Kidney (tissue), 14 donors: ENCODE data around the gene CXorf38. TPM values are rescaled to one million over a fixed set of nuclear protein-coding genes. Genes with fewer than 3 reads are reported as not detected.

Experiments used
- DNase-seq, 5 donors: peaks; one replicate each; pipeline ENCODE4 v3.0.0-alpha.2; 2013 to 2020
- FAIRE-seq: peaks from 2 replicates; lab custom pipeline; 2012; peaks lifted over from hg19 to GRCh38; lab: Jason Lieb, UNC
- H3K27ac ChIP-seq, 2 donors: one replicate each; pipeline ENCODE4 v1.7.0; 2013; ENCODE audit warnings: low read depth in 2 of 2, low read length in 2 of 2, inconsistent platforms in 1 of 2
- H3K27me3 ChIP-seq: one replicate; pipeline ENCODE4 v1.7.1; 2013; ENCODE audit warnings: low read length, inconsistent platforms; ENCODE audit not compliant: control insufficient read depth, insufficient read depth
- H3K36me3 ChIP-seq, 3 donors: one replicate each; pipeline versions ENCODE4 v1.7.0 to v1.7.1; 2013; ENCODE audit warnings: low read length in 3 of 3, control low read depth in 1 of 3, inconsistent platforms in 1 of 3; ENCODE audit not compliant: insufficient read depth in 3 of 3, control insufficient read depth in 2 of 3
- H3K4me1 ChIP-seq, 3 donors: one replicate each; pipeline versions ENCODE4 v1.7.0 to v1.7.1; 2013; ENCODE audit warnings: low read length in 3 of 3, inconsistent platforms in 1 of 3, low read depth in 1 of 3; ENCODE audit not compliant: control insufficient read depth in 2 of 3, insufficient read depth in 2 of 3
- H3K4me3 ChIP-seq, 3 donors: one replicate each; pipeline versions ENCODE4 v1.7.0 to v1.8.1; 2013; ENCODE audit warnings: low read length in 3 of 3, control low read depth in 1 of 3, inconsistent platforms in 1 of 3
- H3K9ac ChIP-seq, 3 donors: one replicate each; pipeline versions ENCODE4 v1.7.0 to v1.7.1; 2013; ENCODE audit warnings: low read length in 3 of 3, control low read depth in 1 of 3, inconsistent platforms in 1 of 3
- H3K9me3 ChIP-seq, 3 donors: one replicate each; pipeline versions ENCODE4 v1.7.0 to v1.7.1; 2013; ENCODE audit warnings: low read length in 3 of 3, control low read depth in 1 of 3, inconsistent platforms in 1 of 3; ENCODE audit not compliant: control insufficient read depth in 2 of 3, insufficient read depth in 1 of 3
- intact Hi-C: fragments of 100-400 bp; cut with DNase I; formaldehyde crosslinking; loops from one replicate; pipeline ENCODE4 v1.11.1; 2022
- polyA plus RNA-seq: library from polyadenylated mRNA; stranded (reverse); fragments of 350-450 nt; fragmentation: Illumina TruSeq; extraction: RNeasy Lipid Tissue Mini Kit (QIAGEN cat#74804); gene quantifications from one replicate; pipeline ENCODE4 v1.2.3, GENCODE V29; 2014; ENCODE audit warnings: low read depth, low replicate concordance; ENCODE audit not compliant: insufficient read depth
- total RNA-seq: library from RNA; stranded (reverse); fragmentation: NEBNext Ultra II Directional; extraction: Animal tissue kit (Norgen Biotek cat#: 25700); gene quantifications from one replicate; pipeline ENCODE4 v1.2.1, GENCODE V29; 2021
- TF ChIP-seq, protein P1 (sequence below): IDR thresholded peaks from 3 replicates; pipeline ENCODE4 v1.5.1; 2012; ENCODE audit warnings: mild to moderate bottlenecking, moderate library complexity, borderline replicate concordance; ENCODE audit not compliant: insufficient read depth; ENCODE audit errors: extremely low read depth
- donor health status: control.
- donor health status: control.
- donor health status: control.
- donor health status: control.
- donor health status: control.
- donor health status: DM: yes; HTN: yes; CAD: no.
- donor health status: Normal renal cell carcinoma (clear cell type).

The CXorf38 gene
- total and polyA plus RNA-seq, 2 donors from 2014 or later: 6.3 to 19.3 TPM

DNA sequence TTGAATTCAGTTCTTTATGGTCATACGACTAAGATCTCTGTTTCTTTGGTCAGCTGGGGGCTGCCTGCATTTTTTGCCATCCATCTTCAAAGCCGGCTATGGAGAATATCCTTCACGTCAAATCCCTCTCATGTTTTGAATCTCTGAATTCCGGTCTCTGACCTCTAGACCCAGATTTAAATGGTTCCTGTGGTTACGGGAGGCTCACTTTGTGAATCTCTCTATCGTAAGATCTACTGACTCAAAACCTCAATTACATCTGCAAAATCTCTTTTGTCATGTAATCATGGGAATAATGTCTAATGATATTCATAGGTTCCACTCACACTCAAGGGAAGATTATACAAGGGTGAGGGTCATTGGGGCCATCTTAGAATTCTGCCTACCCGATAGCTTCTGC, 29.8 kb downstream of the CXorf38 start:
- intact Hi-C loops: no loop called here
- FAIRE-seq (no peak), DNase-seq (no peak)
- H3K9me3 ChIP-seq: no peaks in the 10 kb centered on the region
- H3K4me1 ChIP-seq: peaks cover 0 to under 1% (median 0%) of the 10 kb centered on the region in 3 donors
- TF ChIP-seq, protein P1, sequence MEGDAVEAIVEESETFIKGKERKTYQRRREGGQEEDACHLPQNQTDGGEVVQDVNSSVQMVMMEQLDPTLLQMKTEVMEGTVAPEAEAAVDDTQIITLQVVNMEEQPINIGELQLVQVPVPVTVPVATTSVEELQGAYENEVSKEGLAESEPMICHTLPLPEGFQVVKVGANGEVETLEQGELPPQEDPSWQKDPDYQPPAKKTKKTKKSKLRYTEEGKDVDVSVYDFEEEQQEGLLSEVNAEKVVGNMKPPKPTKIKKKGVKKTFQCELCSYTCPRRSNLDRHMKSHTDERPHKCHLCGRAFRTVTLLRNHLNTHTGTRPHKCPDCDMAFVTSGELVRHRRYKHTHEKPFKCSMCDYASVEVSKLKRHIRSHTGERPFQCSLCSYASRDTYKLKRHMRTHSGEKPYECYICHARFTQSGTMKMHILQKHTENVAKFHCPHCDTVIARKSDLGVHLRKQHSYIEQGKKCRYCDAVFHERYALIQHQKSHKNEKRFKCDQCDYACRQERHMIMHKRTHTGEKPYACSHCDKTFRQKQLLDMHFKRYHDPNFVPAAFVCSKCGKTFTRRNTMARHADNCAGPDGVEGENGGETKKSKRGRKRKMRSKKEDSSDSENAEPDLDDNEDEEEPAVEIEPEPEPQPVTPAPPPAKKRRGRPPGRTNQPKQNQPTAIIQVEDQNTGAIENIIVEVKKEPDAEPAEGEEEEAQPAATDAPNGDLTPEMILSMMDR: no peak
- H3K27ac ChIP-seq: no peak overlapping the region
- H3K27me3 ChIP-seq: no peaks in the 10 kb centered on the region
- no peak overlapping the region for H3K9ac ChIP-seq
- H3K36me3 ChIP-seq: no peaks in the 10 kb centered on the region
- no peak overlapping the region for H3K4me3 ChIP-seq

- Histone ChIP-seq H3K27ac (no peak overlapping the region), H3K9me3 (no peaks in the 10 kb centered on the region)
- FAIRE-seq: no peak
Observed at GRCh38 chrX:40615976-40616375, 31.4 kb downstream of the CXorf38 start.

GRCh38 chrX:40612511-40612910, 34.9 kb downstream of the CXorf38 start:
- H3K27me3 ChIP-seq: no peaks in the 10 kb centered on the region
- no peak overlapping the region for H3K4me3 ChIP-seq
- no peak overlapping the region for H3K9ac ChIP-seq
- DNase-seq (no peak), FAIRE-seq (no peak)
- no peaks in the 10 kb centered on the region for H3K4me1 ChIP-seq
- TF ChIP-seq, protein P1: no peak
- no peaks in the 10 kb centered on the region for H3K9me3 ChIP-seq
- intact Hi-C loops: no loop called here
- no peaks in the 10 kb centered on the region for H3K36me3 ChIP-seq
- H3K27ac ChIP-seq: no peak overlapping the region

More at GRCh38 chrX:40615976-40616375, 31.4 kb downstream of the CXorf38 start:
- TF ChIP-seq, protein P1: no peak
- Histone ChIP-seq H3K36me3 (no peaks in the 10 kb centered on the region), H3K4me3 (no peak overlapping the region), H3K4me1 (no peaks in the 10 kb centered on the region), H3K27me3 (no peaks in the 10 kb centered on the region), H3K9ac (no peak overlapping the region)
- no peak for DNase-seq
- intact Hi-C loops: no loop called here

GRCh38 chrX:40607381-40607780, 40.0 kb downstream of the CXorf38 start:
- no peak for FAIRE-seq
- Histone ChIP-seq H3K4me3 (no peak overlapping the region), H3K9me3 (no peaks in the 10 kb centered on the region), H3K36me3 (no peaks in the 10 kb centered on the region), H3K9ac (no peak overlapping the region), H3K27ac (no peak overlapping the region), H3K27me3 (no peaks in the 10 kb centered on the region), H3K4me1 (no peaks in the 10 kb centered on the region)
- intact Hi-C loops: no loop called here
- no peak for DNase-seq
- TF ChIP-seq, protein P1: no peak
